Measurements from ENCODE around the gene TRIM34. TPM values are rescaled to one million over a fixed set of nuclear protein-coding genes. Genes with fewer than 3 reads are reported as not detected.
A peak's percentile ranks its signal among the peaks of the same experiment; 100 is the strongest.

TRIM34 gene
- total RNA-seq, 1 experiment from 2014 or later: 0.66 TPM

DNA sequence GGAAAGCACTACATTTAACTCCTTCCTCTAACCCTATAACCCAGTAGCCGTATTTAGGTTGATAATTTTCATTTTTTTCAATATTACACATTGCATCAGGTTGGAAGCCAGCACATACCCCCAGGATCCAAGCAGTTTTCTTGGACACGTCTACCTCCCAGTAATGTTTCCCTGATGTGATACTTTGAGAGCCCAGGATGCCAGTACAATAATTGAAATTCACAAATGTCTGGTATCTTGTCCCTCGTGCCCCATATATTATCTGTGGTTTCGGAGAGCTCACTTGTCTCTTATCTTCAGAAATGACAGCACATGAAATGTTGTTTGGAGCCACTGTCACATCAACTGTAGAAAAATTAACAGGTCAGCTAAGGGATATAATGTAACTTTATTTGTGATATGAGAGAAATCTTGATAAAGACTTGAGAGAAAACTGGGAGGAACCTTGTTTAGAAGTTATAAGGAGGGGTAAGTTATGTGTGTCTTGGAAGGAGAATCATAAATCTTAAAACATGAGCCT, 40.3 kb downstream of the TRIM34 start:
- no peaks in the 10 kb centered on the region for H3K9me3 Mint-ChIP-seq
- H3K27ac Mint-ChIP-seq: no peak overlapping the region
- H3K27me3 Mint-ChIP-seq (ENCODE audit: low read depth): no peaks in the 10 kb centered on the region
- H3K4me3 Mint-ChIP-seq: no peak overlapping the region
- DNase-seq (ENCODE audit: low spot score) (no peak), ATAC-seq (no peak)
- CTCF ChIA-PET: no interaction called here
- POLR2A ChIA-PET: interaction anchor here (0.6 kb wide), 1 partner anchor 231 kb away, joined by 4 read pairs; no protein-coding TSS in a partner anchor
- TF ChIP-seq TEAD4 (CRISPR knock-in tag; IDR thresholded peaks at IDR 0.05) (no peak), SOX15 (CRISPR knock-in tag; IDR thresholded peaks at IDR 0.05) (no peak), OVOL2 (CRISPR knock-in tag; IDR thresholded peaks at IDR 0.05; ENCODE audit: borderline replicate concordance) (no peak), ZNF219 (CRISPR knock-in tag; IDR thresholded peaks at IDR 0.05; ENCODE audit: borderline replicate concordance) (no peak), GRHL2 (CRISPR knock-in tag; IDR thresholded peaks at IDR 0.05; ENCODE audit: insufficient replicate concordance, severe bottlenecking) (no peak), SP1 (CRISPR knock-in tag; conservative IDR thresholded peaks at IDR 0.05) (no peak), ZNF232 (CRISPR knock-in tag; IDR thresholded peaks at IDR 0.05) (no peak)
- TF ChIP-seq, protein P1, sequence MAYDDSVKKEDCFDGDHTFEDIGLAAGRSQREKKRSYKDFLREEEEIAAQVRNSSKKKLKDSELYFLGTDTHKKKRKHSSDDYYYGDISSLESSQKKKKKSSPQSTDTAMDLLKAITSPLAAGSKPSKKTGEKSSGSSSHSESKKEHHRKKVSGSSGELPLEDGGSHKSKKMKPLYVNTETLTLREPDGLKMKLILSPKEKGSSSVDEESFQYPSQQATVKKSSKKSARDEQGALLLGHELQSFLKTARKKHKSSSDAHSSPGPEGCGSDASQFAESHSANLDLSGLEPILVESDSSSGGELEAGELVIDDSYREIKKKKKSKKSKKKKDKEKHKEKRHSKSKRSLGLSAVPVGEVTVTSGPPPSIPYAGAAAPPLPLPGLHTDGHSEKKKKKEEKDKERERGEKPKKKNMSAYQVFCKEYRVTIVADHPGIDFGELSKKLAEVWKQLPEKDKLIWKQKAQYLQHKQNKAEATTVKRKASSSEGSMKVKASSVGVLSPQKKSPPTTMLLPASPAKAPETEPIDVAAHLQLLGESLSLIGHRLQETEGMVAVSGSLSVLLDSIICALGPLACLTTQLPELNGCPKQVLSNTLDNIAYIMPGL (CRISPR knock-in tag; IDR thresholded peaks at IDR 0.05): no peak
- TF ChIP-seq, protein P2, sequence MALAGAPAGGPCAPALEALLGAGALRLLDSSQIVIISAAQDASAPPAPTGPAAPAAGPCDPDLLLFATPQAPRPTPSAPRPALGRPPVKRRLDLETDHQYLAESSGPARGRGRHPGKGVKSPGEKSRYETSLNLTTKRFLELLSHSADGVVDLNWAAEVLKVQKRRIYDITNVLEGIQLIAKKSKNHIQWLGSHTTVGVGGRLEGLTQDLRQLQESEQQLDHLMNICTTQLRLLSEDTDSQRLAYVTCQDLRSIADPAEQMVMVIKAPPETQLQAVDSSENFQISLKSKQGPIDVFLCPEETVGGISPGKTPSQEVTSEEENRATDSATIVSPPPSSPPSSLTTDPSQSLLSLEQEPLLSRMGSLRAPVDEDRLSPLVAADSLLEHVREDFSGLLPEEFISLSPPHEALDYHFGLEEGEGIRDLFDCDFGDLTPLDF (CRISPR knock-in tag; IDR thresholded peaks at IDR 0.05): no peak
- TF ChIP-seq, protein P3, sequence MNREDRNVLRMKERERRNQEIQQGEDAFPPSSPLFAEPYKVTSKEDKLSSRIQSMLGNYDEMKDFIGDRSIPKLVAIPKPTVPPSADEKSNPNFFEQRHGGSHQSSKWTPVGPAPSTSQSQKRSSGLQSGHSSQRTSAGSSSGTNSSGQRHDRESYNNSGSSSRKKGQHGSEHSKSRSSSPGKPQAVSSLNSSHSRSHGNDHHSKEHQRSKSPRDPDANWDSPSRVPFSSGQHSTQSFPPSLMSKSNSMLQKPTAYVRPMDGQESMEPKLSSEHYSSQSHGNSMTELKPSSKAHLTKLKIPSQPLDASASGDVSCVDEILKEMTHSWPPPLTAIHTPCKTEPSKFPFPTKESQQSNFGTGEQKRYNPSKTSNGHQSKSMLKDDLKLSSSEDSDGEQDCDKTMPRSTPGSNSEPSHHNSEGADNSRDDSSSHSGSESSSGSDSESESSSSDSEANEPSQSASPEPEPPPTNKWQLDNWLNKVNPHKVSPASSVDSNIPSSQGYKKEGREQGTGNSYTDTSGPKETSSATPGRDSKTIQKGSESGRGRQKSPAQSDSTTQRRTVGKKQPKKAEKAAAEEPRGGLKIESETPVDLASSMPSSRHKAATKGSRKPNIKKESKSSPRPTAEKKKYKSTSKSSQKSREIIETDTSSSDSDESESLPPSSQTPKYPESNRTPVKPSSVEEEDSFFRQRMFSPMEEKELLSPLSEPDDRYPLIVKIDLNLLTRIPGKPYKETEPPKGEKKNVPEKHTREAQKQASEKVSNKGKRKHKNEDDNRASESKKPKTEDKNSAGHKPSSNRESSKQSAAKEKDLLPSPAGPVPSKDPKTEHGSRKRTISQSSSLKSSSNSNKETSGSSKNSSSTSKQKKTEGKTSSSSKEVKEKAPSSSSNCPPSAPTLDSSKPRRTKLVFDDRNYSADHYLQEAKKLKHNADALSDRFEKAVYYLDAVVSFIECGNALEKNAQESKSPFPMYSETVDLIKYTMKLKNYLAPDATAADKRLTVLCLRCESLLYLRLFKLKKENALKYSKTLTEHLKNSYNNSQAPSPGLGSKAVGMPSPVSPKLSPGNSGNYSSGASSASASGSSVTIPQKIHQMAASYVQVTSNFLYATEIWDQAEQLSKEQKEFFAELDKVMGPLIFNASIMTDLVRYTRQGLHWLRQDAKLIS (CRISPR knock-in tag; IDR thresholded peaks at IDR 0.05; ENCODE audit: borderline replicate concordance): no peak
- TF ChIP-seq, protein P4, sequence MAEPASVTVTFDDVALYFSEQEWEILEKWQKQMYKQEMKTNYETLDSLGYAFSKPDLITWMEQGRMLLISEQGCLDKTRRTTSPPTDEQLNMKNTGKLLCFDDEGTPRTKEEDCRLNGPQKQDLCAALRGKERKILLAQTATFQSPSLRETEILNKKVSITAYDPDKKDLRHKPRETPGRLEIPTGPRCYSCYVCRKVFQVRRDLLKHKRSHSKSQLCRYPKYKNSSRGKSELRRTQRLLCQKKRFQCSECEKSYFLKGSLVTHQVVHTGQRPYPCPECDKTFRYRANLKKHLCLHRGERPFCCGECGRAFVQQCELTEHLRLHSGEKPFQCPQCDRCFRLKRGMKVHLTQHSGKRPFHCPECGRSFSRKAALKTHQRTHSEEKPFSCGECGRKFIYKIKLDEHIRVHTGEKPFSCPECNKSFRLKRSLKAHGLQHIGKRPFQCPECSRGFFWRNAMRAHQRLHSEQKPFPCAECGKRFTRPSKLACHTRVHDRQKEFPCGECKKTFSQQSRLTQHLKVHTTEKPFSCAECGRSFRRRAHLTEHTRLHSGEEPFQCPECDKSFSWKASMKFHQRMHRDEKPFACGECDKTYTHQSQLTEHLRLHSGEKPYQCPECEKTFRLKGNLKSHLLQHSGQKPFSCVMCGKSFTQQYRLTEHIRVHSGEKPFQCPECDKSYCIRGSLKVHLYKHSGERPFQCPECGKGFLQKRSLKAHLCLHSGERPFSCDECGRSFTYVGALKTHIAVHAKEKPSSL (CRISPR knock-in tag; conservative IDR thresholded peaks at IDR 0.05): no peak
- TF ChIP-seq, protein P5, sequence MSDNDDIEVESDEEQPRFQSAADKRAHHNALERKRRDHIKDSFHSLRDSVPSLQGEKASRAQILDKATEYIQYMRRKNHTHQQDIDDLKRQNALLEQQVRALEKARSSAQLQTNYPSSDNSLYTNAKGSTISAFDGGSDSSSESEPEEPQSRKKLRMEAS (CRISPR knock-in tag; IDR thresholded peaks at IDR 0.05): no peak
- TF ChIP-seq, protein P6, sequence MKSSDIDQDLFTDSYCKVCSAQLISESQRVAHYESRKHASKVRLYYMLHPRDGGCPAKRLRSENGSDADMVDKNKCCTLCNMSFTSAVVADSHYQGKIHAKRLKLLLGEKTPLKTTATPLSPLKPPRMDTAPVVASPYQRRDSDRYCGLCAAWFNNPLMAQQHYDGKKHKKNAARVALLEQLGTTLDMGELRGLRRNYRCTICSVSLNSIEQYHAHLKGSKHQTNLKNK (CRISPR knock-in tag; IDR thresholded peaks at IDR 0.05): no peak
- H3K36me3 Mint-ChIP-seq: peaks cover 29% of the 10 kb centered on the region
- H3K4me1 Mint-ChIP-seq: no peaks in the 10 kb centered on the region

DNA sequence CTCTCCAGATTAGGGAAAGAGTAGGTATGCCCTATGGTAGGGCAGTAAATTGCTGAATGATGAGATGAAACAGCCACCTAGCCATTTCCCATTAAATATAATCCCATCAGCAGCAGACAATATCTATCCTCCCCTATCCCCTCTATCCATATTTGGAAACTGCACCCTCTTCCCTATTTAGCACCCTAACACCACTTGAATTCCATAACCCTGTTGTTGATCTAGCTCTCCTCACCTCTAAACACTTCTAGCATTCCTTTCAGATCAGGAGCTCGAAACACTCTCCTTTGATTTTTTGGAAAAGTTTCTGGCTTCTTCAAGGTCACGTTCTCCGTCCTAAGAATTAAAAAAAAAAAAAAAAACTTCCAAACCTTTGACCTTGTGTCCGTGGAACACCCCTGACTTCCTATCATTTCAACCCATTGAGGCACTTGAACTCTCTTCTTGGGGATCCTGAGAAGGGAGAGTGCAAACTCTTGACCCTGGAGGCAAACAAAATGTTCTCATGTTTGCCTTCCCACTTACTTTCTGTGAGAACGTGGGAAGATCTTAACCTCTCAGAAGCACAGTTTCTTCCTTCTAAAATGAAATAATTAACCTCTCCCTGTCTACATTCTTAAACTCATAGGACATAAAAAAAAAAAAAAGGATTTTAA, 41.1 kb downstream of the TRIM34 start:
- peaks cover 36% of the 10 kb centered on the region for H3K36me3 Mint-ChIP-seq
- DNase-seq (ENCODE audit: low spot score) (no peak), ATAC-seq (no peak)
- H3K4me3 Mint-ChIP-seq: no peak overlapping the region
- H3K27ac Mint-ChIP-seq: 0 out of 2 replicates have a peak overlapping the region, but pooled peaks have one; percentile 57
- H3K4me1 Mint-ChIP-seq: no peaks in the 10 kb centered on the region
- CTCF ChIA-PET: no interaction called here
- no peaks in the 10 kb centered on the region for H3K27me3 Mint-ChIP-seq (ENCODE audit: low read depth)
- POLR2A ChIA-PET: no interaction called here
- no peaks in the 10 kb centered on the region for H3K9me3 Mint-ChIP-seq
- TF ChIP-seq, protein P7, sequence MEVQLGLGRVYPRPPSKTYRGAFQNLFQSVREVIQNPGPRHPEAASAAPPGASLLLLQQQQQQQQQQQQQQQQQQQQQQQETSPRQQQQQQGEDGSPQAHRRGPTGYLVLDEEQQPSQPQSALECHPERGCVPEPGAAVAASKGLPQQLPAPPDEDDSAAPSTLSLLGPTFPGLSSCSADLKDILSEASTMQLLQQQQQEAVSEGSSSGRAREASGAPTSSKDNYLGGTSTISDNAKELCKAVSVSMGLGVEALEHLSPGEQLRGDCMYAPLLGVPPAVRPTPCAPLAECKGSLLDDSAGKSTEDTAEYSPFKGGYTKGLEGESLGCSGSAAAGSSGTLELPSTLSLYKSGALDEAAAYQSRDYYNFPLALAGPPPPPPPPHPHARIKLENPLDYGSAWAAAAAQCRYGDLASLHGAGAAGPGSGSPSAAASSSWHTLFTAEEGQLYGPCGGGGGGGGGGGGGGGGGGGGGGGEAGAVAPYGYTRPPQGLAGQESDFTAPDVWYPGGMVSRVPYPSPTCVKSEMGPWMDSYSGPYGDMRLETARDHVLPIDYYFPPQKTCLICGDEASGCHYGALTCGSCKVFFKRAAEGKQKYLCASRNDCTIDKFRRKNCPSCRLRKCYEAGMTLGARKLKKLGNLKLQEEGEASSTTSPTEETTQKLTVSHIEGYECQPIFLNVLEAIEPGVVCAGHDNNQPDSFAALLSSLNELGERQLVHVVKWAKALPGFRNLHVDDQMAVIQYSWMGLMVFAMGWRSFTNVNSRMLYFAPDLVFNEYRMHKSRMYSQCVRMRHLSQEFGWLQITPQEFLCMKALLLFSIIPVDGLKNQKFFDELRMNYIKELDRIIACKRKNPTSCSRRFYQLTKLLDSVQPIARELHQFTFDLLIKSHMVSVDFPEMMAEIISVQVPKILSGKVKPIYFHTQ (CRISPR knock-in tag; IDR thresholded peaks at IDR 0.05): no peak
- TF ChIP-seq, protein P8, sequence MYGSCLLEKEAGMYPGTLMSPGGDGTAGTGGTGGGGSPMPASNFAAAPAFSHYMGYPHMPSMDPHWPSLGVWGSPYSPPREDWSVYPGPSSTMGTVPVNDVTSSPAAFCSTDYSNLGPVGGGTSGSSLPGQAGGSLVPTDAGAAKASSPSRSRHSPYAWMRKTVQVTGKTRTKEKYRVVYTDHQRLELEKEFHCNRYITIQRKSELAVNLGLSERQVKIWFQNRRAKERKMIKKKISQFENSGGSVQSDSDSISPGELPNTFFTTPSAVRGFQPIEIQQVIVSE (CRISPR knock-in tag; IDR thresholded peaks at IDR 0.05; ENCODE audit: borderline replicate concordance): no peak
- TF ChIP-seq GTF2I (CRISPR knock-in tag; conservative IDR thresholded peaks at IDR 0.05) (no peak), ZNF423 (CRISPR knock-in tag; IDR thresholded peaks at IDR 0.05) (no peak), ZNF219 (CRISPR knock-in tag; IDR thresholded peaks at IDR 0.05; ENCODE audit: borderline replicate concordance) (no peak), RELA (CRISPR knock-in tag; IDR thresholded peaks at IDR 0.05; ENCODE audit: borderline replicate concordance) (no peak)
- TF ChIP-seq, protein P9, sequence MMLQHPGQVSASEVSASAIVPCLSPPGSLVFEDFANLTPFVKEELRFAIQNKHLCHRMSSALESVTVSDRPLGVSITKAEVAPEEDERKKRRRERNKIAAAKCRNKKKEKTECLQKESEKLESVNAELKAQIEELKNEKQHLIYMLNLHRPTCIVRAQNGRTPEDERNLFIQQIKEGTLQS (CRISPR knock-in tag; conservative IDR thresholded peaks at IDR 0.05): no peak
- TF ChIP-seq, protein P6 (CRISPR knock-in tag; IDR thresholded peaks at IDR 0.05): no peak
